Heart left ventricle (tissue), 13 donors: ENCODE measurements around the gene INO80.

Source experiments
- CTCF ChIP-seq, 12 donors: fragments of 200-600 bp; sonication (generic) in 4 of 12; IDR thresholded peaks; one replicate each; pipeline versions ENCODE4 v1.5.0 to v1.8.0; 2018 to 2022; ENCODE audit warnings: antibody characterized with exemption in 12 of 12, mild to moderate bottlenecking in 5 of 12
- POLR2A ChIP-seq, 2 donors: fragments of 450-650 bp; IDR thresholded peaks; one replicate each; pipeline ENCODE4 v1.6.1; 2017; ENCODE audit warnings: antibody characterized with exemption in 2 of 2, mild to moderate bottlenecking in 2 of 2, moderate library complexity in 2 of 2
- donor health status: ischemic (EF 13 %, LVEDD 7.1; RV severe dilation, severe dysfunction).
- donor health status: DM: no; HTN: yes; CAD: no.
- donor health status: DM: no; HTN: no; CAD: no.
- donor health status: ischemic (EF 25% LVEDD 6.9; RV normal size, moderate dysfunction).
- donor health status: ischemic (EF 25% LVEDD 5.7; RV mildly dilated, moderate dysfunction).
- donor health status: ischemic (EF 35%, LVEDD 5.7; RV mildly dilated, moderate dysfunction).
- donor health status: nonischemic (EF 11% LVEDD 7.7; RV severe dilation, severe dysfunction).
- donor health status: DM: yes; HTN: yes; CAD: no.
- donor health status: PGD.
- donor health status: ischemic (EF 29% LVEDD 5.4; RV normal size, mild dysfunction).
- donor health status: nonischemic (EF 23%, LVEDD 6.1; RV moderate dilation, normal function).

- TF ChIP-seq CTCF (IDR thresholded peaks at IDR 0.05) (no peak), POLR2A (IDR thresholded peaks at IDR 0.05) (no peak)
Observed at GRCh38 chr15:40984406-40984805, 131.7 kb downstream of the INO80 start.
